Raji (cell line): ENCODE results near the gene AEBP2.

Experiments
- POLR2A ChIP-seq: IDR thresholded peaks from 2 replicates; pipeline ENCODE4 v1.6.1; 2011; ENCODE audit warnings: low read depth, low read length, control low read depth; ENCODE audit not compliant: insufficient read depth

Gene AEBP2

GRCh38 chr12:19520646-19521415 lies 81.5 kb downstream of the AEBP2 start:
- no peak for TF ChIP-seq POLR2A

- TF ChIP-seq POLR2A = no peak
Observed at GRCh38 chr12:19525274-19525673, 86.0 kb downstream of the AEBP2 start.

- no peak for TF ChIP-seq POLR2A
Observed at GRCh38 chr12:19527866-19528265, 88.6 kb downstream of the AEBP2 start.

- TF ChIP-seq POLR2A = no peak
Observed at GRCh38 chr12:19528750-19529149, 89.5 kb downstream of the AEBP2 start.

GRCh38 chr12:19529951-19530636 lies 90.8 kb downstream of the AEBP2 start:
- no peak for TF ChIP-seq POLR2A

GRCh38 chr12:19530637-19531023 lies 91.3 kb downstream of the AEBP2 start:
- no peak for TF ChIP-seq POLR2A

- no peak for TF ChIP-seq POLR2A
Observed at GRCh38 chr12:19533567-19533966, 94.3 kb downstream of the AEBP2 start.

GRCh38 chr12:19539071-19539470 lies 99.8 kb downstream of the AEBP2 start:
- no peak for TF ChIP-seq POLR2A

GRCh38 chr12:19539836-19540235 lies 100.5 kb downstream of the AEBP2 start:
- TF ChIP-seq POLR2A = no peak

GRCh38 chr12:19542606-19543005 lies 103.3 kb downstream of the AEBP2 start:
- no peak for TF ChIP-seq POLR2A

- TF ChIP-seq POLR2A = no peak
Observed at GRCh38 chr12:19544353-19544752, 105.1 kb downstream of the AEBP2 start.

GRCh38 chr12:19545301-19545700 lies 106.0 kb downstream of the AEBP2 start:
- TF ChIP-seq POLR2A = no peak

GRCh38 chr12:19546027-19546426 lies 106.7 kb downstream of the AEBP2 start:
- no peak for TF ChIP-seq POLR2A

GRCh38 chr12:19546611-19547162 lies 107.4 kb downstream of the AEBP2 start:
- no peak for TF ChIP-seq POLR2A

- no peak for TF ChIP-seq POLR2A
Observed at GRCh38 chr12:19547271-19547671, 108.0 kb downstream of the AEBP2 start.

- no peak for TF ChIP-seq POLR2A
Observed at GRCh38 chr12:19548834-19549233, 109.5 kb downstream of the AEBP2 start.

GRCh38 chr12:19550626-19551025 lies 111.3 kb downstream of the AEBP2 start:
- no peak for TF ChIP-seq POLR2A

GRCh38 chr12:19553175-19553574 lies 113.9 kb downstream of the AEBP2 start:
- TF ChIP-seq POLR2A = no peak
